HepG2 (cell line): ENCODE data around the gene UBR1. TPM values are rescaled to one million over a fixed set of nuclear protein-coding genes. Genes with fewer than 3 reads are reported as not detected.
"Not testable (repeated sequence)": the region's sequence is repeated elsewhere in the genome, so short reads cannot be mapped to it uniquely, and the experiment has no call there.

Experiments used
- HDAC2 ChIP-seq: sonication (generic); formaldehyde crosslinking; IDR thresholded peaks from 2 replicates; pipeline ENCODE4 v1.4.0; 2020; ENCODE audit warnings: missing genetic modification reagents
- HNF4A ChIP-seq: sonication (generic); formaldehyde crosslinking; IDR thresholded peaks from 2 replicates; pipeline ENCODE4 v1.4.0; 2020; ENCODE audit warnings: missing genetic modification reagents
- HOMEZ ChIP-seq: IDR thresholded peaks from 2 replicates; pipeline ENCODE4 v1.6.1; 2016; ENCODE audit warnings: low read depth
- PAXIP1 ChIP-seq: sonication (generic); formaldehyde crosslinking; conservative IDR thresholded peaks from 2 replicates; pipeline ENCODE4 v1.4.0; 2020; ENCODE audit warnings: mild to moderate bottlenecking, missing genetic modification reagents, moderate library complexity
- RARA ChIP-seq: IDR thresholded peaks from 2 replicates; pipeline ENCODE4 v1.6.1; 2016; ENCODE audit warnings: missing genetic modification reagents, missing compliant biosample characterization
- SALL1 ChIP-seq: sonication (generic); formaldehyde crosslinking; IDR thresholded peaks from 2 replicates; pipeline ENCODE4 v1.8.0; 2022; ENCODE audit warnings: mild to moderate bottlenecking, missing genetic modification reagents
- SOX6 ChIP-seq, 2 experiments: fragments of 450-650 bp in 1 of 2; sonication (generic) in 1 of 2; formaldehyde crosslinking in 1 of 2; IDR thresholded peaks; 2 replicates each; pipeline versions ENCODE4 v1.4.0 to v1.6.1; 2017 to 2020; ENCODE audit warnings: antibody characterized with exemption in 1 of 2, mild to moderate bottlenecking in 1 of 2, missing genetic modification reagents in 1 of 2
- TEAD3 ChIP-seq: optimal IDR thresholded peaks from 2 replicates; pipeline ENCODE3; 2016; ENCODE audit warnings: borderline replicate concordance
- ZNF280D ChIP-seq: sonication (generic); formaldehyde crosslinking; IDR thresholded peaks from 2 replicates; pipeline ENCODE4 v1.5.1; 2020; ENCODE audit warnings: mild to moderate bottlenecking, missing genetic modification reagents
- polyA plus RNA-seq, 8 experiments: library from polyadenylated mRNA; depleted of rRNA in 3 of 8; stranded (reverse) in 7 of 8; unstranded in 1 of 8; fragments of >200 nt; fragmentation: Illumina TruSeq in 4 of 8; extraction: Trizol in 4 of 8; gene quantifications; 2 replicates each; pipeline versions ENCODE4 v1.2.1 to v1.2.3, GENCODE V29; 2011 to 2016; ENCODE audit warnings: low read depth in 4 of 8, missing spikeins in 1 of 8, mixed read lengths in 1 of 8; ENCODE audit not compliant: insufficient read depth in 1 of 8
- total RNA-seq, 5 experiments: library from RNA; depleted of rRNA; stranded (reverse); fragments of >200 nt; fragmentation: Illumina TruSeq; extraction: Trizol; gene quantifications; 2 replicates each; pipeline ENCODE4 v1.2.3, GENCODE V29; 2016; ENCODE audit warnings: low read depth in 1 of 5

UBR1 gene
- total and polyA plus RNA-seq, 2 of the 13 experiments (the other 11 are each of a cell fraction or from before 2014, with no cell fraction given), result 6.4 to 18.0 TPM

GRCh38 chr15:43128174-43128979 lies 22.5 kb upstream of the UBR1 start (continued):
- TF ChIP-seq ZNF280D (CRISPR knock-in tag) (peak; percentile 87; the same call in 1 of the 2 replicates), HOMEZ (peak; percentile 38; the same call in 1 of the 2 replicates), RARA (peak; percentile 34; the same call in 1 of the 2 replicates), HNF4A (CRISPR knock-in tag) (peak; percentile 74), PAXIP1 (CRISPR knock-in tag) (peak; percentile 70), SOX6 (CRISPR knock-in tag; IDR thresholded peaks at IDR 0.05) (peak; percentile 40), TEAD3 (peak; percentile 27), SALL1 (CRISPR knock-in tag) (0 out of 2 replicates have a peak, but pooled peaks have one; percentile 12), HDAC2 (CRISPR knock-in tag) (0 out of 2 replicates have a peak, but pooled peaks have one; percentile 13)
- TF ChIP-seq SOX6 (IDR thresholded peaks at IDR 0.05), result not testable (repeated sequence)
